CD4-positive, alpha-beta T cell treated with Interleukin-17A for 4 hours (primary cell): ENCODE results near the gene OR5F1.

ENCODE experiments used
- DNase-seq: peaks from one replicate; pipeline ENCODE4 v3.0.0-alpha.2; 2020; ENCODE audit warnings: mixed read lengths

OR5F1 gene

GRCh38 chr11:55994525-55994924 lies at the start of gene OR5F1:
TSS of gene OR5F1 (minus strand) at chr11:55994625. CDS start at chr11:55994625, 0 bp downstream.
- no peak for DNase-seq

GRCh38 chr11:56027354-56027753 lies 32.9 kb upstream of the OR5F1 start, which contains the start of gene OR5AS1:
TSS of gene OR5AS1 (plus strand) at chr11:56027654. CDS start at chr11:56030419, 2,765 bp downstream.
- DNase-seq = no peak

- DNase-seq = no peak
These were observed 19.4 kb upstream of the OR5F1 start for GRCh38 chr11:56013805-56014204.

GRCh38 chr11:56010716-56011115 lies 16.3 kb upstream of the OR5F1 start:
- no peak for DNase-seq

- no peak for DNase-seq
These were observed 23.5 kb downstream of the OR5F1 start for GRCh38 chr11:55970935-55971334.

GRCh38 chr11:55969845-55970244 lies 24.6 kb downstream of the OR5F1 start, which contains the start of gene OR10AG1:
TSS of gene OR10AG1 (minus strand) at chr11:55969945. CDS start at chr11:55969907, 38 bp downstream.
- no peak for DNase-seq

GRCh38 chr11:55967914-55968313 lies 26.5 kb downstream of the OR5F1 start:
- DNase-seq = no peak

- no peak for DNase-seq
These were observed 28.0 kb downstream of the OR5F1 start for GRCh38 chr11:55966391-55966790.

GRCh38 chr11:55956521-55956920 lies 37.9 kb downstream of the OR5F1 start:
- no peak for DNase-seq

- no peak for DNase-seq
These were observed 45.1 kb downstream of the OR5F1 start for GRCh38 chr11:55949330-55949729.
